HepG2 (cell line): ENCODE results near the gene PRKCE. TPM values are rescaled to one million over a fixed set of nuclear protein-coding genes. Genes with fewer than 3 reads are reported as not detected.

Source experiments
- ARID2 ChIP-seq: sonication (generic); formaldehyde crosslinking; IDR thresholded peaks from 2 replicates; pipeline ENCODE4 v1.8.1; 2022; ENCODE audit warnings: mild to moderate bottlenecking, missing genetic modification reagents, borderline replicate concordance
- CBX1 ChIP-seq: IDR thresholded peaks from one replicate; pipeline ENCODE4 v1.6.1; 2016; ENCODE audit warnings: antibody characterized with exemption, low read depth
- GPN1 ChIP-seq: sonication (generic); formaldehyde crosslinking; IDR thresholded peaks from 2 replicates; pipeline ENCODE4 v1.5.1; 2020; ENCODE audit warnings: missing genetic modification reagents, borderline replicate concordance
- IKZF4 ChIP-seq: sonication (generic); formaldehyde crosslinking; IDR thresholded peaks from 2 replicates; pipeline ENCODE4 v1.5.1; 2020; ENCODE audit warnings: borderline replicate concordance, mild to moderate bottlenecking, low read depth, missing genetic modification reagents; ENCODE audit errors: not compliant biosample characterization
- JUND ChIP-seq: sonication (generic); formaldehyde crosslinking; IDR thresholded peaks from 2 replicates; pipeline ENCODE4 v1.8.0; 2022; ENCODE audit warnings: mild to moderate bottlenecking, missing genetic modification reagents
- KAT8 ChIP-seq: IDR thresholded peaks from 2 replicates; pipeline ENCODE4 v1.6.1; 2016; ENCODE audit warnings: missing genetic modification reagents, missing compliant biosample characterization
- KLF15 ChIP-seq: sonication (generic); formaldehyde crosslinking; IDR thresholded peaks from 2 replicates; pipeline ENCODE4 v1.8.1; 2023; ENCODE audit warnings: borderline replicate concordance, mild to moderate bottlenecking, inconsistent platforms, missing genetic modification reagents, mixed read lengths
- NPAS2 ChIP-seq: sonication (generic); formaldehyde crosslinking; IDR thresholded peaks from 2 replicates; pipeline ENCODE4 v1.8.0; 2022; ENCODE audit warnings: mild to moderate bottlenecking, missing genetic modification reagents, borderline replicate concordance
- ZNF446 ChIP-seq: sonication (generic); formaldehyde crosslinking; IDR thresholded peaks from 2 replicates; pipeline ENCODE4 v1.5.0; 2020; ENCODE audit warnings: mild to moderate bottlenecking, missing genetic modification reagents
- polyA plus RNA-seq, 8 experiments: library from polyadenylated mRNA; depleted of rRNA in 3 of 8; stranded (reverse) in 7 of 8; unstranded in 1 of 8; fragments of >200 nt; fragmentation: Illumina TruSeq in 4 of 8; extraction: Trizol in 4 of 8; gene quantifications; 2 replicates each; pipeline versions ENCODE4 v1.2.1 to v1.2.3, GENCODE V29; 2011 to 2016; ENCODE audit warnings: low read depth in 4 of 8, missing spikeins in 1 of 8, mixed read lengths in 1 of 8; ENCODE audit not compliant: insufficient read depth in 1 of 8
- total RNA-seq, 5 experiments: library from RNA; depleted of rRNA; stranded (reverse); fragments of >200 nt; fragmentation: Illumina TruSeq; extraction: Trizol; gene quantifications; 2 replicates each; pipeline ENCODE4 v1.2.3, GENCODE V29; 2016; ENCODE audit warnings: low read depth in 1 of 5
- TF ChIP-seq, protein P1 (sequence below): sonication (generic); formaldehyde crosslinking; IDR thresholded peaks from 2 replicates; pipeline ENCODE4 v1.5.0; 2020; ENCODE audit warnings: mild to moderate bottlenecking, missing genetic modification reagents, moderate library complexity
- TF ChIP-seq, protein P2 (sequence below): sonication (generic); formaldehyde crosslinking; IDR thresholded peaks from one replicate; pipeline ENCODE4 v1.5.1; 2020; ENCODE audit warnings: mild to moderate bottlenecking, missing genetic modification reagents; ENCODE audit errors: not compliant biosample characterization
- TF ChIP-seq, protein P3 (sequence below): sonication (generic); formaldehyde crosslinking; IDR thresholded peaks from 2 replicates; pipeline ENCODE4 v1.4.0; 2020; ENCODE audit warnings: missing genetic modification reagents, borderline replicate concordance

Gene PRKCE
- total and polyA plus RNA-seq, 2 of the 13 experiments (the other 11 are each of a cell fraction or from before 2014, with no cell fraction given) = 1.0 to 3.9 TPM

DNA sequence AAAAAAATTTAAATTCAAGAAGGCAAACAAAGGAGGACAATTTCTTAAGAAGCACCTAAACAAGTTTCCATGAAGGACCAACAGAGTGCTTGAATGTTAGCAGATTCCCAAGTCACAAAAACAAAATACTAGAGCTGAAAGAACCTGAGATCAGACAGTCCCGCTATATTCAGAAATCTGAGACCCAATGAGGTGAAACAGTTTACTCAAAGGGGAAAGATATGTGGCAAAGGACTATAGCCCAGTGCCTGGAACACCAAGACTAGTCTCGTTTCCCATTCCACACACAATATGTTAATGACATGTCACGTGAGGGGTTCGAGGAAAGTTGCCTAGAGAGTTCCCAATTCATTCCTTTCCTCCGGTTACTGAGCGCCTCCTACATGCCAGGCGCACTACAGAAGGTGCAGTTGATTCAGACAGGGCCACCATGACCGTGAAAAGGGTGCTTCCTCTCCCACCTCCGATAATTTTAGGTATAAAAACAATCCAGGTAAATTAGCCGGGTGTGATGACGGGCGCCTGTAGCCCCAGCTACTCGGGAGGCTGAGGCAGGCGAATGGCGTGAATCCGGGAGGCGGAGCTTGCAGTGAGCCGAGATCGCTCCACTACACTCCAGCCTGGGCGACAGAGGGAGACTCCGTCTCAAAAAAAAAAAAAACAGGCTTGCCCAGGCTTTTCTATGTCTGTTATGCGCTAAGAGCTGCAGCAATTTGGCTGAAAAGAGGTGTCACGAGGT, 41.0 kb upstream of the PRKCE start (continued):
- TF ChIP-seq, protein P1, sequence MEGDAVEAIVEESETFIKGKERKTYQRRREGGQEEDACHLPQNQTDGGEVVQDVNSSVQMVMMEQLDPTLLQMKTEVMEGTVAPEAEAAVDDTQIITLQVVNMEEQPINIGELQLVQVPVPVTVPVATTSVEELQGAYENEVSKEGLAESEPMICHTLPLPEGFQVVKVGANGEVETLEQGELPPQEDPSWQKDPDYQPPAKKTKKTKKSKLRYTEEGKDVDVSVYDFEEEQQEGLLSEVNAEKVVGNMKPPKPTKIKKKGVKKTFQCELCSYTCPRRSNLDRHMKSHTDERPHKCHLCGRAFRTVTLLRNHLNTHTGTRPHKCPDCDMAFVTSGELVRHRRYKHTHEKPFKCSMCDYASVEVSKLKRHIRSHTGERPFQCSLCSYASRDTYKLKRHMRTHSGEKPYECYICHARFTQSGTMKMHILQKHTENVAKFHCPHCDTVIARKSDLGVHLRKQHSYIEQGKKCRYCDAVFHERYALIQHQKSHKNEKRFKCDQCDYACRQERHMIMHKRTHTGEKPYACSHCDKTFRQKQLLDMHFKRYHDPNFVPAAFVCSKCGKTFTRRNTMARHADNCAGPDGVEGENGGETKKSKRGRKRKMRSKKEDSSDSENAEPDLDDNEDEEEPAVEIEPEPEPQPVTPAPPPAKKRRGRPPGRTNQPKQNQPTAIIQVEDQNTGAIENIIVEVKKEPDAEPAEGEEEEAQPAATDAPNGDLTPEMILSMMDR (CRISPR knock-in tag) = peak; percentile 73
- TF ChIP-seq, protein P2, sequence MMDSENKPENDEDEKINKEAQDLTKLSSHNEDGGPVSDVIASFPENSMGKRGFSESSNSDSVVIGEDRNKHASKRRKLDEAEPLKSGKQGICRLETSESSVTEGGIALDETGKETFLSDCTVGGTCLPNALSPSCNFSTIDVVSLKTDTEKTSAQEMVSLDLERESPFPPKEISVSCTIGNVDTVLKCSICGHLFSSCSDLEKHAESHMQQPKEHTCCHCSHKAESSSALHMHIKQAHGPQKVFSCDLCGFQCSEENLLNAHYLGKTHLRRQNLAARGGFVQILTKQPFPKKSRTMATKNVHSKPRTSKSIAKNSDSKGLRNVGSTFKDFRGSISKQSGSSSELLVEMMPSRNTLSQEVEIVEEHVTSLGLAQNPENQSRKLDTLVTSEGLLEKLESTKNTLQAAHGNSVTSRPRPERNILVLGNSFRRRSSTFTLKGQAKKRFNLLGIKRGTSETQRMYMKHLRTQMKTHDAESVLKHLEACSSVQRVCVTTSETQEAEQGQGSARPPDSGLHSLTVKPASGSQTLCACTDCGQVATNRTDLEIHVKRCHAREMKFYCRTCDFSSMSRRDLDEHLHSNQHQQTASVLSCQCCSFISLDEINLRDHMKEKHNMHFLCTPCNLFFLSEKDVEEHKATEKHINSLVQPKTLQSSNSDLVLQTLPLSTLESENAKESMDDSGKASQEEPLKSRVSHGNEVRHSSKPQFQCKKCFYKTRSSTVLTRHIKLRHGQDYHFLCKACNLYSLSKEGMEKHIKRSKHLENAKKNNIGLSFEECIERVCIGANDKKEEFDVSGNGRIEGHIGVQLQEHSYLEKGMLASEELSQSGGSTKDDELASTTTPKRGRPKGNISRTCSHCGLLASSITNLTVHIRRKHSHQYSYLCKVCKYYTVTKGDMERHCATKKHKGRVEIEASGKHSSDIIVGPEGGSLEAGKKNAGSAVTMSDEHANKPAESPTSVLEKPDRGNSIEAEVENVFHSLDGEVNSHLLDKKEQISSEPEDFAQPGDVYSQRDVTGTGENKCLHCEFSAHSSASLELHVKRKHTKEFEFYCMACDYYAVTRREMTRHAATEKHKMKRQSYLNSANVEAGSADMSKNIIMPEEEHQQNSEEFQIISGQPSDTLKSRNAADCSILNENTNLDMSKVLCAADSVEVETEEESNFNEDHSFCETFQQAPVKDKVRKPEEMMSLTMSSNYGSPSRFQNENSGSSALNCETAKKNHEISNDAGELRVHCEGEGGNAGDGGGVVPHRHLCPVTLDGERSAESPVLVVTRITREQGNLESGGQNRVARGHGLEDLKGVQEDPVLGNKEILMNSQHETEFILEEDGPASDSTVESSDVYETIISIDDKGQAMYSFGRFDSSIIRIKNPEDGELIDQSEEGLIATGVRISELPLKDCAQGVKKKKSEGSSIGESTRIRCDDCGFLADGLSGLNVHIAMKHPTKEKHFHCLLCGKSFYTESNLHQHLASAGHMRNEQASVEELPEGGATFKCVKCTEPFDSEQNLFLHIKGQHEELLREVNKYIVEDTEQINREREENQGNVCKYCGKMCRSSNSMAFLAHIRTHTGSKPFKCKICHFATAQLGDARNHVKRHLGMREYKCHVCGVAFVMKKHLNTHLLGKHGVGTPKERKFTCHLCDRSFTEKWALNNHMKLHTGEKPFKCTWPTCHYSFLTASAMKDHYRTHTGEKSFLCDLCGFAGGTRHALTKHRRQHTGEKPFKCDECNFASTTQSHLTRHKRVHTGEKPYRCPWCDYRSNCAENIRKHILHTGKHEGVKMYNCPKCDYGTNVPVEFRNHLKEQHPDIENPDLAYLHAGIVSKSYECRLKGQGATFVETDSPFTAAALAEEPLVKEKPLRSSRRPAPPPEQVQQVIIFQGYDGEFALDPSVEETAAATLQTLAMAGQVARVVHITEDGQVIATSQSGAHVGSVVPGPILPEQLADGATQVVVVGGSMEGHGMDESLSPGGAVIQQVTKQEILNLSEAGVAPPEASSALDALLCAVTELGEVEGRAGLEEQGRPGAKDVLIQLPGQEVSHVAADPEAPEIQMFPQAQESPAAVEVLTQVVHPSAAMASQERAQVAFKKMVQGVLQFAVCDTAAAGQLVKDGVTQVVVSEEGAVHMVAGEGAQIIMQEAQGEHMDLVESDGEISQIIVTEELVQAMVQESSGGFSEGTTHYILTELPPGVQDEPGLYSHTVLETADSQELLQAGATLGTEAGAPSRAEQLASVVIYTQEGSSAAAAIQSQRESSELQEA (CRISPR knock-in tag) = no peak
- no peak; the same call in 1 of the 2 replicates for TF ChIP-seq ZNF446
- no peak for TF ChIP-seq GPN1 (CRISPR knock-in tag)
- TF ChIP-seq ARID2 (CRISPR knock-in tag) = peak; percentile 91; the same call in 1 of the 2 replicates
- TF ChIP-seq, protein P3, sequence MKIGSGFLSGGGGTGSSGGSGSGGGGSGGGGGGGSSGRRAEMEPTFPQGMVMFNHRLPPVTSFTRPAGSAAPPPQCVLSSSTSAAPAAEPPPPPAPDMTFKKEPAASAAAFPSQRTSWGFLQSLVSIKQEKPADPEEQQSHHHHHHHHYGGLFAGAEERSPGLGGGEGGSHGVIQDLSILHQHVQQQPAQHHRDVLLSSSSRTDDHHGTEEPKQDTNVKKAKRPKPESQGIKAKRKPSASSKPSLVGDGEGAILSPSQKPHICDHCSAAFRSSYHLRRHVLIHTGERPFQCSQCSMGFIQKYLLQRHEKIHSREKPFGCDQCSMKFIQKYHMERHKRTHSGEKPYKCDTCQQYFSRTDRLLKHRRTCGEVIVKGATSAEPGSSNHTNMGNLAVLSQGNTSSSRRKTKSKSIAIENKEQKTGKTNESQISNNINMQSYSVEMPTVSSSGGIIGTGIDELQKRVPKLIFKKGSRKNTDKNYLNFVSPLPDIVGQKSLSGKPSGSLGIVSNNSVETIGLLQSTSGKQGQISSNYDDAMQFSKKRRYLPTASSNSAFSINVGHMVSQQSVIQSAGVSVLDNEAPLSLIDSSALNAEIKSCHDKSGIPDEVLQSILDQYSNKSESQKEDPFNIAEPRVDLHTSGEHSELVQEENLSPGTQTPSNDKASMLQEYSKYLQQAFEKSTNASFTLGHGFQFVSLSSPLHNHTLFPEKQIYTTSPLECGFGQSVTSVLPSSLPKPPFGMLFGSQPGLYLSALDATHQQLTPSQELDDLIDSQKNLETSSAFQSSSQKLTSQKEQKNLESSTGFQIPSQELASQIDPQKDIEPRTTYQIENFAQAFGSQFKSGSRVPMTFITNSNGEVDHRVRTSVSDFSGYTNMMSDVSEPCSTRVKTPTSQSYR (CRISPR knock-in tag) = no peak
- TF ChIP-seq KAT8 (CRISPR knock-in tag) = no peak
- TF ChIP-seq CBX1 = no peak
- no peak for TF ChIP-seq IKZF4
- no peak for TF ChIP-seq JUND (CRISPR knock-in tag)
- TF ChIP-seq KLF15 (CRISPR knock-in tag) = no peak
- TF ChIP-seq NPAS2 (CRISPR knock-in tag) = no peak
